Measurements from ENCODE around the gene ZNF598. TPM values are rescaled to one million over a fixed set of nuclear protein-coding genes. Genes with fewer than 3 reads are reported as not detected.

ZNF598 gene
- total RNA-seq: 9.6 and 12.3 TPM in 2 replicates

DNA sequence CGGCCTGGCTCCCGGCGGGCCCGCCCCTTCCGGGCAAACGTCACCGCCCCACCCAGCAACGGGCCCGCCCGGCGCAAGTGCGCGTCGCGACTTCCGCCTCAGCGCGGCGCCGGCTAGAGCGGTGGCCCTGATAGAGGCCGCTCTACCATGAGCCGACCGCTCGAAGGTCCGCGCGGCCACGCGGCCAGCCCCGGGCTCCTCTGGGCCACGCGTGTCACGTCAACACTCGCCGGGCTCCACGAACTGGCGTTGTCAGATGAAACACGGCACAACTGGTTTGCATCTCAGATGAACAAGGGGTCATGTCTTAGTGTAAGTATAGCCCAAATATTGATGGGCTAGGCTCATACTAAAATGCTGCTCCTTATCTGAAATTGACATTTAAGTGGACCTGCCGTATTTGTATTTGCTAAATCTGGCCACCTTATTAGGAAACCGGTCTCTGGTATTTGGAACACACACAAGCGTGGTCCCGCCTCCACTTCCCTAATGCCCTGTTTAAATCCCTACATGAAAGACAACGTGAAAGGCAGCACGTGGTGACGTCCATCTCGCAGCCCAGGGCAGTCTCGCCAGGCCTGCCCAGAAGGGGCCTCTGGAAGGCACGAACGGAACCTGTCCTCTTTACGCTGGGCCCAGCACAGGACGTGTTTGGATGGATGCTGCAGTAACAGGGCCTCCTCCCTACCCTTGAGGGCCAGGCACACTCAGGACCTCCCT lies at the start of gene ZNF598:
Gene ZNF598, minus strand, starts transcription at position 31 of the 720 bp plus-strand sequence.

DNA sequence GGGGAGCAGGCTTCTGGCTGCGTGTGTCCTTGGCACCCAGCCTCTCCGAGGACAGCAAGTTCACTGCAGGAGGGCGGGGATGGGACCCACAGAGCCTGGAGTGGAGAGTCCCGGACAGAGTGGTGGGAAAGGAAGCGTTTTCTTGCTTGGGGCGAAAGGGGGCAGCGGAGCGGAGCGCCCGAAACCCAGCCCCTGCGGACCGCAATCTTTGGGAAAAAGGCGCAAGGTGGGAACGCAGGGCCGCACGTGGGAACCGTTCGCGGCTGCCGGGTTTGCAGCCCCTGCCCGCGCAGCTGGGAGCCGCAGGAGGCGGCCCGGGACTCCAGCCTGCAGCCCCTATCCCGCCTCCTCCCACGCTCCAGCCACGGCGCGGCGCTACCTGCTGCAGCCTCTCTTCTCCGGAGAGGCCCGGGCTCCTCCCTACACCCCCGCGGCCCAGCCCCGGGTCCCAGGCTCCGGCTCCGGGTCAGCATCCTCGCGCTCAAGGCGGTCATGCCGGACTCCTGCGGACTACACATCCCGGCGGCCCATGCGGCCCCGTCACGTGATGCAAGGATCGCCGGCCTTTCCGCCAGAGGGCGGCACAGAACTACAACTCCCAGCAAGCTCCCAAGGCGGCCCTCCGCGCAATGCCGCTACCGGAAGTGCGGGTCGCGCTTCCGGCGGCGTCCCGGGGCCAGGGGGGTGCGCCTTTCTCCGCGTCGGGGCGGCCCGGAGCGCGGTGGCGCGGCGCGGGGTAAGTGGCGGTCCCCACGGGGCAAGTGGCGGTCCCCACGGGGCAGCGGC lies 37.9 kb upstream of the ZNF598 start, which contains the start of the genes NTHL1 and TSC2:
Gene NTHL1, minus strand, starts transcription at position 505 of the 786 bp plus-strand sequence. Its CDS starts 11 bp downstream, at position 494.
Gene TSC2, plus strand, starts transcription at position 656 of the 786 bp plus-strand sequence. CDS start 631 bp downstream, outside the sequence.

DNA sequence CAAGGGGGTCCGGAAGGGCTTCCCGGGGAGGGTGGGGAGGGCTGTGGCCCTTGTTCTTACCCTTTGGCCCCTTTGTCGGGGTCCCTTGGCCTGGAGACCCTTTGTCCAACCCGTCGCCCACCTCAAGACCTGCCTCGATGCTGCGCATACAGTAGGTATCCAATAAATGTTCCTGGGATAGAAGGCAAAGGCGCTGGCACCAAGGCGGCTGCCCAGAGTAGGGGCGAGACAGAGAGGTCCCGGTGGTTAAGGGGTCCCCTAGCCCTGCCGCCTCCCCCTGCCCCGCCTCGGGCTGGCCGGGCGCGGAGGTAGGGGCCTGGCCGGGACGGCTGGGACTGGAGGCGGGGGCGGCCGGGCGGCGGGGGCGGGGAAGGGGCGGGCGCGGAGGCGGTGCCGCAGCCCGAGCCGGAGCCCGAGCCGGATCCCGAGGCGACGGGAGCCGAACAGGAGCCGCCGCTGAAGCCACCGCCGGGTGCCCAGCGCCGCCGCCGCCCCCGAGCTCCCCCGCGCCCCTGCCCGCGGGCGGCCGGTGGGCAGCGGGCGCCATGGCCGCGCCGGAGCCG lies 16.9 kb upstream of the ZNF598 start, which contains the start of gene NHERF2:
Gene NHERF2, plus strand, starts transcription at position 442 of the 563 bp plus-strand sequence. Its CDS starts 104 bp downstream, at position 546.

DNA sequence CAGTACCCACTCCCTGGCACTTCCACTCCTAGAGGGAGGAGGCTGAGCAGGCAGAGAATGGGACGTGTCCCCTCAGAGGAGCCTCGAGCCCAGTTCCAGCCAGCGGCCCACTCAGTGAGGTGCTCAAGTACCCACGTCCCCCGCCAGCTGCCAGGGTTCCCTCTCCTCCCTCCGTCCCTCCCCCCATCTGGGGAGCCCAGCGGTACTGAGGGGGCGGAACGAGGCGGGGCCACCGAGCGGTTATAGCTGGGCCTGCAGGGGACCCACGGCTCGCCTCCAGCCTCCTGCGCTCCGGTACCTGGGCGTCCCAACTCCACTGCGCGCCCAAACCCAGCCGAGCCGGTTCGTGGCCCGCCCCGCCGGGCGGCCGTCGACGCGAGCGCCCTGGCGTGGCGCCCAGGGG lies 9.9 kb upstream of the ZNF598 start, which contains the start of gene NPW:
Gene NPW, plus strand, starts transcription at position 268 of the 403 bp plus-strand sequence.

GRCh38 chr16:1989209-1990100 lies 20.2 kb downstream of the ZNF598 start, which contains the start of gene SYNGR3:
Gene SYNGR3 (plus strand): TSS chr16:1989970. CDS start chr16:1990103, 133 bp downstream.

GRCh38 chr16:1983544-1984346 lies 25.9 kb downstream of the ZNF598 start, which contains the start of gene GFER:
Gene GFER (plus strand): TSS chr16:1984193. CDS start chr16:1984219, 26 bp downstream.

GRCh38 chr16:1981398-1981836 lies 28.2 kb downstream of the ZNF598 start, which contains the start of gene NOXO1:
Gene NOXO1 (minus strand): TSS chr16:1981469. CDS start chr16:1981179, 290 bp downstream.

DNA sequence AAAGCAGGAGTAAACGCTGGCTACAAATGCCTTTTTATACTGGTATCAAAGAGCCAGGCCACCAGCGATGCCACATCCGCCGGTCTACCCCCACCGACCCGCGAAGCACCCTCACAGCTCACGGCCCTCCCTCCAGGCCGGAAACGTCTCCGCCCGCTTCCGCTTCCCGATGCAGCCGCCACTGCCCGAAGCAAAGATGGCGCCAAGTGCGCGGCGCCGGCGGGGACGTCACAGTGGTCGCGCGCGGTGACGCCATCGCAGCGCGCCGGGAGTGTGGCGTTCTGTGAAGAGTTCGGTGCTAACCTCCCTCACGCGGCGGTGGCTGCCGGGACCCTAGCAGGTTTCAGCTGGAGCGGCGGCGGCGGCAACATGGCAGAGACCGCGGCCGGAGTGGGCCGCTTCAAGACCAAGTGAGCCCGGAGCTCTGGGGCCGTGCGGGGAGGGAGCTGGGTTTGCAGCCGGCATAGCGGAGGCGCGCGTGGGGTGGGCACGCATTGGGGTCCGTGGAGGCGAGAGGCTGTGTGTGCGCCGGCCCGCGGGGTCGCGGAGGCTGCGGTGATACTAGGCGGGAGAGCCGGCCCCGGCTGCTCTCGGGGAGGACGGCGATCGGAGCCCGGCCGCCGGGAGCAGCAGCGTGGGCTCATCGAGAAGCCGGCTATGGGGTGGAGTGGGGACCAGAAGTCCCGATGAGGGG lies 37.7 kb downstream of the ZNF598 start, which contains the start of gene TBL3:
Gene TBL3, plus strand, starts transcription at position 258 of the 694 bp plus-strand sequence. Its CDS starts 112 bp downstream, at position 370.

GRCh38 chr16:1966460-1966859 lies 43.2 kb downstream of the ZNF598 start, which contains the start of gene RNF151:
Gene RNF151 (plus strand): TSS chr16:1966856. CDS start chr16:1966882, 26 bp downstream.

DNA sequence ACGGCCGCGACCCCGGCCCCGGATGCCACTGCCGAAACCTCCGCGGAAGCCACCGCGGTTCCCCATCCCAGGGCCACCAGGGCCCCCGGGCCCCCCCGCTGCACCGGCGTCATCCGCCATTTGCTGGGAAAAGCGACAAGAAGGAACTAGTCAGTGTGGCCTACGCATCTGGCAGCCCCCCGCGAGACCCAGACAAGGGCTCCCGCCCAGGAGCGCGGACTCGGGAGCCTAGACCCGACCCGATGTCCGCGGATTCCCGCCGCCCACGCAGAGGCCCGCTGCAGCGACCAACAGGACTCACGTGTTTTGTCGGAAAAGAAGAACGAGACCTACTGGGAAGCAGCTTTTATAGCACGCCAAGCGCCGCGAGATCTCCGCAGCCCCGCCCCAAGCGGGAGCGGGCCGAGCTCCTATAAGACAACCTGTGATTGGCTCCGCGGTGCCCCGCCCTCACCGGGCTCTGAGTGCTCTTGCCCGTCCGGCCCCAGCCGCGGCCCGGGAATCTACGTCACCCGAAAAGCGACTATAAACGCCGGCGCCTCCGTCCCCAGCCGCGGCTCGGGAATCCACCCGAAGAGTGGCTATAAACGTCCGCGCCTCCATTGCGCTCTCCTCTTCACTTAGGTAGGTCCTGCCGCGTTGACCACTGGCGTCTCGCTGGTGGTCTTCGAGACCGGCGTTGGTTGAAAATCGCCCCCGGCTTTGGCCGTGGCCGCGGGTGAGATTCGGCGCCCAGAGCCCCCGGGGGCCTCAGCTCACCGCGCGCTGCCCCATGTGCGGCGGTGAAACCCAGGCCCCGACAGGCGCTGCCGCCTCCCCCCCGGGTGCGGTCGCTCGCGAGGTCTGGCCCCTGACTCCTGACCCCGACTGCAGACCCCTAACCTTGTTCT lies 44.9 kb downstream of the ZNF598 start, which contains the start of gene RPS2:
Gene RPS2, minus strand, starts transcription at position 321 of the 890 bp plus-strand sequence. Its CDS starts 201 bp downstream, at position 120.

DNA sequence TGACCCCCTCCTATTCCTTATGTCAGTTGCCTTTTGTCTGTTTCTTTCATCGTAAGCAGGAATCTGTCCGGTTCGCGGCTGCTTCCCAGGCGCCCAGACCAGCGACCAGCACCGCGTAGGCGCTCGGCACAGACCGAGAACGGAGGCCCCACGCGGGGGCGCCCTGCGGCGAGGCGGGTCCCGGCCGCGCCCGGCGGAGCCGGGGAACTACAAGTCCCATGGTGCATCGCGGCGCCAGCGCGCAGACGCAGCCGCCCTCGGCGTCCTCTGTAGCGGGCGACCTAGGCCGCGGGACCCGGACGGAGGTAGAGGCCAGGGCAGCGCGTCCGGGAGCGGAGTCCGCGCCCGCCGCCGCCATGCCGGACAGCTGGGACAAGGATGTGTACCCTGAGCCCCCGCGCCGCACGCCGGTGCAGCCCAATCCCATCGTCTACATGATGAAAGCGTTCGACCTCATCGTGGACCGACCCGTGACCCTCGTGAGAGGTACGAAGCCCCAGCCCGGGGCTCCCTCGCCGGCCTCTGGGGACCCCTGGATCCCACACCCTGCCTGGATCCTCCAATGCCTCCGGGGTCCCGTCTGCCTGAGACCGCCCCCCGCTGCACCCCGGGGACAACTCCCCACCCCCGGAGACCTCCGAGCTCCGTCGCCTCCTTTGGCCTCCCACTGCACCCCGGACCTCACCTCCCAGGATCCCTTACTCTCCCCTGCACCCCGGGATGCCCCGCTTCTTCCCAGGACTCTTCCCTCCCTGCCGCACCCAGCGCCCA lies 50.2 kb downstream of the ZNF598 start, which contains the start of gene NDUFB10:
Gene NDUFB10, plus strand, starts transcription at position 270 of the 771 bp plus-strand sequence. Its CDS starts 87 bp downstream, at position 357.

Other genes starting within 250 kb of the ZNF598 start
- gene NME3, start 238.3 kb downstream of the ZNF598 start, total RNA-seq: 35.4 and 48.1 TPM in 2 replicates
- gene EME2, start 237.0 kb downstream of the ZNF598 start, total RNA-seq: 8.1 and 9.5 TPM in 2 replicates
- 68.1 and 79.9 TPM in 2 replicates for gene MRPS34, start 236.7 kb downstream of the ZNF598 start, total RNA-seq
- gene SPSB3, start 227.2 kb downstream of the ZNF598 start, total RNA-seq: 24.2 and 25.4 TPM in 2 replicates
- gene NUBP2, start 226.9 kb downstream of the ZNF598 start, total RNA-seq: 45.8 and 63.5 TPM in 2 replicates
- under 0.01 and 0.06 TPM in 2 replicates for gene IGFALS, start 216.1 kb downstream of the ZNF598 start, total RNA-seq
- gene HAGH, start 183.0 kb downstream of the ZNF598 start, total RNA-seq: 59.3 and 85.5 TPM in 2 replicates
- gene FAHD1, start 182.6 kb downstream of the ZNF598 start, total RNA-seq: 47.1 and 74.9 TPM in 2 replicates
- not detected in 2 replicates for gene MEIOB, start 137.7 kb downstream of the ZNF598 start, total RNA-seq
- not detected in 2 replicates for gene HS3ST6, start 91.4 kb downstream of the ZNF598 start, total RNA-seq
- 6.3 and 6.4 TPM in 2 replicates for gene MSRB1, start 66.6 kb downstream of the ZNF598 start, total RNA-seq
- not detected in 2 replicates for gene RPL3L, start 55.1 kb downstream of the ZNF598 start, total RNA-seq
- 259 and 267 TPM in 2 replicates for gene NDUFB10, start 50.3 kb downstream of the ZNF598 start, total RNA-seq
- gene RPS2, start 45.0 kb downstream of the ZNF598 start, total RNA-seq: 1,947 and 2,136 TPM in 2 replicates
- not detected in 2 replicates for gene RNF151, start 43.0 kb downstream of the ZNF598 start, total RNA-seq
- gene TBL3, start 37.8 kb downstream of the ZNF598 start, total RNA-seq: 29.7 and 32.4 TPM in 2 replicates
- 0.12 and 0.13 TPM in 2 replicates for gene NOXO1, start 28.4 kb downstream of the ZNF598 start, total RNA-seq
- gene GFER, start 25.6 kb downstream of the ZNF598 start, total RNA-seq: 9.9 and 11.2 TPM in 2 replicates
- gene SYNGR3, start 19.9 kb downstream of the ZNF598 start, total RNA-seq: 0.66 and 0.99 TPM in 2 replicates
- 0.06 and 0.13 TPM in 2 replicates for gene NPW, start 10.0 kb upstream of the ZNF598 start, total RNA-seq
- 98.1 and 182 TPM in 2 replicates for gene NHERF2, start 17.1 kb upstream of the ZNF598 start, total RNA-seq
- 40.6 and 59.2 TPM in 2 replicates for gene NTHL1, start 38.0 kb upstream of the ZNF598 start, total RNA-seq
- 44.3 and 53.0 TPM in 2 replicates for gene TSC2, start 38.2 kb upstream of the ZNF598 start, total RNA-seq
- gene PKD1, start 126.1 kb upstream of the ZNF598 start, total RNA-seq: 131 and 144 TPM in 2 replicates
- 2.0 and 2.4 TPM in 2 replicates for gene RAB26, start 138.8 kb upstream of the ZNF598 start, total RNA-seq
- 42.0 and 44.8 TPM in 2 replicates for gene TRAF7, start 146.0 kb upstream of the ZNF598 start, total RNA-seq
- gene CASKIN1, start 186.8 kb upstream of the ZNF598 start, total RNA-seq: under 0.01 and 0.40 TPM in 2 replicates
- gene MLST8, start 195.6 kb upstream of the ZNF598 start, total RNA-seq: 11.3 and 16.8 TPM in 2 replicates
- 1.2 and 1.7 TPM in 2 replicates for gene BRICD5, start 201.0 kb upstream of the ZNF598 start, total RNA-seq
- gene PGP, start 205.0 kb upstream of the ZNF598 start, total RNA-seq: 7.0 and 12.2 TPM in 2 replicates
- 22.6 and 29.9 TPM in 2 replicates for gene E4F1, start 213.8 kb upstream of the ZNF598 start, total RNA-seq
- gene DNASE1L2, start 226.6 kb upstream of the ZNF598 start, total RNA-seq: 0.31 and 1.1 TPM in 2 replicates
- 19.9 and 28.1 TPM in 2 replicates for gene ECI1, start 241.8 kb upstream of the ZNF598 start, total RNA-seq

All from aortic smooth muscle cell (primary cell).